Hepatocyte (in vitro differentiated cells): ENCODE results near the gene SCAI.
"Not testable (repeated sequence)": the region's sequence is repeated elsewhere in the genome, so short reads cannot be mapped to it uniquely, and the experiment has no call there.

Experiments used
- CTCF ChIP-seq: fragments of 200-600 bp; sonication (generic); IDR thresholded peaks from 2 replicates; pipeline ENCODE4 v1.5.1; 2016; ENCODE audit warnings: antibody characterized with exemption, mild to moderate bottlenecking; ENCODE audit not compliant: poor library complexity
- EZH2 ChIP-seq: fragments of 200-600 bp; sonication (generic); IDR thresholded peaks from 2 replicates; pipeline ENCODE4 v1.6.1; 2016; ENCODE audit warnings: antibody characterized with exemption, mild to moderate bottlenecking, borderline replicate concordance
- EZH2phosphoT487 ChIP-seq: fragments of 200-600 bp; sonication (generic); IDR thresholded peaks from one replicate; pipeline ENCODE4 v1.6.1; 2018; ENCODE audit warnings: antibody characterized with exemption, mild to moderate bottlenecking, low read depth, moderate library complexity; ENCODE audit not compliant: unreplicated experiment, severe bottlenecking

- TF ChIP-seq CTCF, EZH2phosphoT487, EZH2: not testable (repeated sequence)
Measured at GRCh38 chr9:125108541-125108940, 34.8 kb downstream of the SCAI start.
